ENCODE results near the gene GUCA2A.

The GUCA2A gene

DNA sequence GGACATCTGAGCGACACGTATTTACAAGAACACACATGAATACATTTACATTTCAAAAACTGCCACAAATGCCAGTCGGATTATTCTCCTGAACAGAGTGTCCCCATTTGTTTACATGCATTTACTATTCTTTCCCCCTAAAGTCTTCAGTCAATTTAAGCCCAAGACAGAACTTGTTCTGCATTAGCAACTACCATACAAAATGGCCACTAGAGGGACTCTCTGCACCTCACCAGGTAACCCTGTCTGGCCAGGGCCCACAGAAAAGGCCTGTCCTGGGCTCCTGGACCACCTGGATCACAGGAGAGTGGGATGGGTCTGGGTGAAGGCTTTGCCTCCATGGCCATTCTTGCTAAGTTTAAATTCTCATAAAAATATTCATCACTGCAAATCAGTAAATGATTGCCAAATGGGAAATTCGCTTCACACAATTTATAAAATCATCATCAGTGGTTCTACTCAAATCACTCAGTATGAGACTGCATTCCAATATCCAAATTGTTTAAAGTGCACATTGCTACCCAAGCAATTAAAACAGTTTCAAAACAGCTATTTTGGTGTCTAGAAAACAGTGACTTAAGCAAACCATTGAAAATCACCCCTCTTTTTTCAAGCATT is 12.5 kb upstream of the GUCA2A start:
- DNase-seq (ENCODE audit: low spot score): no peak

DNA sequence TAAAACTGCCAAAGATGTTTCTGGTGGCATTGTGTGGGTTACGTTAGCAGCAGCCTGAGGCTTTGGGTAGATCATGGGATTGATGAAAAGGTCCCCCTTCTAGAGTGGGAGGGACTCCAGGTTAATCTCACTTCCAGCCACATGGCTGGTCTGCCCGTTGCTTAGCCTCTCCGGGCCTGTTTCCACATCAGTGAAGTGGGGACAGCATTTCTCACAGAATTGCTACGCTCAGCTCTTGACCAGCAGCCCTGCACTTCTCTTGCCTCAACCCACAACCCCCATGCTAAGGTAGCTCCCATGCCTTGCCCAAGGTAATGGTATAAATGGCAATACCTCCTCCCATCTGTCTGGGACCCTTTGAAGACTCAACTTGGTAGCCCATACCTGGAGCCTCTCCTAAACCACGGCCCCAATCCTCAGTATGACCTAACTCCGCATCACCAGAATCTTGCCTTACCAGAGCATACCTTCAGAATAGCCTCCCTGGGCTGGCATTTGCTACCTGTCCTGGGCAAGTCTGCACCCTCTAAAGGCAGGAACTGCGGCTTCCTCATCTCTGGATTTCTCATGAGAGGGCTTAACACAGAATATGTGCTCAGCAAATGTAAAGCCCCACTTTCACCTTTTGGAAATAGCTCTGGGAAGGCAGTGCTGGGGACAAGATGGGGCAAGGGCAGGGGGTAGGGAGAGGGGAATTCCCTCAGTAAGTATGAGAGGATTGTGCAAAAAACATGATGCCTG is 10.9 kb upstream of the GUCA2A start:
- no peak for DNase-seq (ENCODE audit: low spot score)

DNA sequence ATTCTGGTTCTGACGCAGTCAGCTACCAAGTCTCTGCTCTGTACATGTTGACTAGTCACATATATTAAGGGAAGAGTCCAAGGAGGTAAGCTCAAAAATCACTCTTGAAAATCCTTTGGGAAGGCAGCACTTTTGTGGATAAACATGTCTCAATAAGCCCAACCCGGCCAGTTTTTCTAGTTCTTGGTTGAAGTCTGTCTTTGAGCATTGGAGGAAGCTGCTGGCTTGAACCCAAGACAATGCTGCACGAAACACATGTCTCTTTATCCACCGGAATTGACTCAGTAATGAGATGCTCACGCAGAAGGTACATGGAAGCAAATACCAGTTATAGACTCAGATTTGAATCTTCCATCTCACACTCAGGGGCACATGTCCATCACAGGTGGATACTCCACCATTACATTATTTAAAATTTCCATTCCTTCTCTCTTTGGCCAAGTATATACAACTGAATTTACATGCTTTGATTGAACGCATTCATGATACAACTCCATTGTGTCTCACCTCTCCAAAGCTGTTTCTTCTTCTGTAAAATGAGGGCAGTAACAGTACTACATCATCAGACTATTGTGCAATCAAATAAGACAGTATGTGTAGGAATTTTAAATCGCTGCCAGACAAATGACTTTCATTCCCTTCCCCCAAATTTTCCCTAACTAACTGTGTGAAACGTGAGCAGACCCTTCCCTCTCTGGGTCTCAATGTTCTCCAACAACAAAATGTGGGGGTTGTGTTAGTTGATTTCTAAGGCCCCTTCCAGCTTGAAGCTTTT is 9.6 kb upstream of the GUCA2A start:
- DNase-seq (ENCODE audit: low spot score): no peak

DNA sequence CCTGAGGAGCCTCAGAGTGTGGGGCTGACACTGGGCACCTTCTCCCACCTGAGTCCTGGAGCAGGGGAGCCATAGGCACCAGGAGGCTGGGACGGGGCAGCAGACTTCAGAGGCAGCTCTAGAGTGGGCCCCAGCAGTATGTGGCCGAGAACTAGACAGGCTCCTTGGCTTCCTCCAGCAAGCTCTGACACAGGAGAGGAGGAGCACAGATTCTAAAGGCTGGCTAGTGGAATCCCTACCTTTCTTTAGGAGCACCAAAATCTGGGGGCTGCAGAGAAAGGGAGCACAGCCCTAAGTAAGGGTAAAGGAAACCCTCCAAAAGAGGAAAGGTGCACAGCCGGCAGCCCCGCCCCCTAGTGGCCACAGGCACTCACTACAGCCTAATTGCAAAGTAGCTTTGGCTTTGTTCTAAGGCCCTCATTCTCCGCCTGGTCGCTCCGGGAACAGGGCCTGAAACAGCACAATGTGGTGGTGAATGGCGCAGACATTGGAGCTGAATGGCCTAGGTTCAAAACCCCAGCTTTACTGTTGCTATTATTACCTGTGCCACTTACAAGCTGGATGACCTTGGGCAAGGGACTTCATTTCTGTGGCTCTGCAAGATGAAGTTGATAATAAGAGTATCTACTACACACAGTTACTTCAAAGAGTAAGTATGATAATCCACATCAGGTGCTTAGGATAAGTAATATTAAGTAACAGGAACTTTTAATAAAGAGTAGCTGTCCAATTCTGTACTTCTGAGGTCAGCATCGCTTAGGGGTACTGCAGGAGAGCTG is 8.8 kb upstream of the GUCA2A start:
- peak; percentile 63 for DNase-seq (ENCODE audit: low spot score)

DNA sequence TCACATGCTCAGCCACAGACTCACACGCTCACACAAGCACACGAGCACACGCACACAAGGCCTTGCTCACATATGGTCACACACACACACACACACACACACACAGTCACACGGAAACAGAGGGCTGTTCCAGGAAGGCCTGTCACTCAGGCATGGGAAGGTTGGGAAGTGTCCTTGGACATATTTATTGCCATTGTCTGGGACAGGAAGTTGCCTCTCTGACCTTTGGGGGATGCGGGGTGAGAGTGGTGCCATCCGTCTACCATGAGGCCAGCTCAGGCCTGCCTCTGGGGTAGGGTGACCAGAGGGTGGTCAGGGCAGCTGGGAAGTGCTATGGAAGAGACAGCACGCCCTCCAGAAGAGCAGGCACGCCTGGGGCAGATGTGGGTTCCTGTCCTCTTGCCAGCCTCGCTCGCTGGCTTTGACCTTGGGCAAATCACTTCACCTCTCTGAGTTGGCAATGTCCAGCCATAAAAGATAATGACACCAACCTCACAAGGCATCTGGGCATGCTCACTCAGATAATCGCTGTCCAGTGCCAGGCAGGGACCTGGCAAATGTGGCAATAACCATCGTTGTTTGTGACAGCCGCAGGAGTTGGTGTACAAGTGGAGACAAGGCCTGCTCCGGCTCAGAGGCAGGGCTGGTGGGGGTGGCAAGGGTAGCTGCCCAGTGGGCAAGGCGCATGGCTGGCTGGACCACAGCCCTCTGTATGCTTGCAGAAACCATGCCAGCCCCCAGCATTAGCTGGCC is 8.0 kb upstream of the GUCA2A start:
- DNase-seq (ENCODE audit: low spot score): no peak

DNA sequence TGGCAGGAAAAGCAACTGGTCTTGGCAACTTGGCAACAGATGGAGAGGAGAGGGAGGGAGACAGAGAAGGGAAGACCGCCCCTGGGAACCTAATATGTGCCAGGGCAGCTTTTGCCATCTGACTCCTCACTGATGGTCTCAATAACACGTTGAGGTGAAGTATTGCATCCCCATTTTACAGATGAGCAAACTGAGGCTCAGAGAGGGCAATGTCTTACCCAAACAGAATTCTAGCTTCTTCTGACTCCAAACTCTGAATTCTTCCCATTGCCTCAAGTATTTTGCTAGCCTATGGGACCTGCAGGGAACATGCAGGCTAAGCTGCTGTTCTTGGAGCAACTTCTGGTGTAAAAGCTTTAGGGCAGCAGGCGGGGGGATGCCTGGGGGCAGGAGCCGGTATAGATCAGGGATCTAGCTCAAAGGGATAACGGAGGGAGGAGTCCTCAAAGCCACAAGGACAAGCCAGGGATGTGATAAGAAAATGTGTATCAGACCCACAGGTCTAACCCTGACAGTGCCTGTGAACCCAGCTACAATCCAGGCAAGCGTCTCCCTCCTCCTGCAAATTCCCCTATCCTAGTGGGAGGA is 7.2 kb upstream of the GUCA2A start:
- no peak for DNase-seq (ENCODE audit: low spot score)

DNA sequence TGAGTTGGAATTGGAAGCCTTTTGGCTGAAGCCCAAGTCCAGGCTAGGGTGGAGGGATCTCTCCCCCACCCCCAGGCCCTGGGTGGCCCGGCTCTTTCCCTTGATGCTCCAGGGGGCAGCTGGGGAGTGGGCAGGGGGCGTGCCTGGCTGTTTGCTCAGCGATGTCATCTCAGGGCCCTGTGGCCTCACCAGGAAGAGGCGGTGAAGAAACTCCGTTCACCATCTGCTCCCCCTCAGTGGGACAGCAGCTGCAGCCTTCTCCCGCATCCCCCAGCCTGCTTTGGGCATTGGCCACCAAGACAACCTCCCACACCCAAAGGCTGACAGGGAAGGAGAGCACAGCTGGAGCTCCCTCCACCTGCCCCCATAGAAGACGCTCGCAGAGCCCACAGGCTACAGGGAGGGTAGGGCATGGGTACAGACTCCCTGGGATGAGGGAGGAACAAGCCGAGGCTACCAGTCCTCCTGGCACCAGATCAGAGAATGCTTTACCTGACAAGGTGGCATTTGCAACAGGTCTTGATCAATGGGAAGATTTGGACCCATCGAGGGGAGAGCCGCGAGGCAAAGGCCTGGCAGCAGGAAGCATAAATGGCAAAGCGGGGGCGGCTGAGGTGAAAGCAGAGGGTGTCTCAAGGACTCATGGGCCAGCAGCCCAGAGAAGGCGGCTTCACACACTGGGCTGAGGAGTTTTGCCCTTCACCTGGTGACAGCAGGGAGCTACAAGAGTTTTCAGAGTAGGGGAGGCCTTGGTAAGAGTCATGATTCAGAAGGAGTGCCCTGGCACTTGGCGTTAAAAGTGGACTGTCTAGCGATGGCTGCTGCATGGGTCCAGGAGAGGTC is 6.5 kb upstream of the GUCA2A start:
- DNase-seq (ENCODE audit: low spot score): no peak

DNA sequence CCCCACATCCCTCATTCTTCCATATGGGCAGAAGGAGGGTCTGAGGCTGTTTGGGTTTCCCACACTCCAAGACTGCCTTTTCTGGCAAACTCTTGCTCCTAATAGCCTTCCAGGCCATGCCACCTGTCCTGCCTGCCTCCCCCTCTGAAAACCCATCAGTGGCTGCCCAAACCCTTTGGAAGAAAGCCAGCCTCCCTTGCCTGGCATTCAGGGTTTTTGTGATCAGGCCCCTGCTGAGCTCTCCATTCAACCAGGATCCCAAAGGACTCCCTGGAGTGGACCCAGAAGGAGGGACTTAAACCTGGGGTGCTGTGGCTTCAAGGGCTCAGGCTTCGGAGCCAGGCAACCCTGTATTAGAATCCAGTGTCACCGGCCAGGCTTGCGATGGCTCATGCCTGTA is 4.2 kb upstream of the GUCA2A start:
- no peak for DNase-seq (ENCODE audit: low spot score)

DNA sequence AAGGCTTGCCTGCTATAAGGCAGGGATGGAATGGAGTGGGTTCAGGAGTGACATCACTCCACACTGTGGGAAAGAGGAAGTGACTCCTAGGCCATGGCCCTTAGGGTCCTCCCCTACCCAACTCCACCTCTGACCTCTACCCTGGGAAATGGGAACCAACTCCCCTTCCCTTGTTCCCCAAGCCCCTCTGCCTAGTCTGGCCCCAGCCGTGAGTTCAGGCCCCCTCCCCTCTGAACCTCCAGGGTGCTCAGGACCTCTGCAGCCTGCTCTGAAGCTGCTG is 3.8 kb upstream of the GUCA2A start:
- no peak for DNase-seq (ENCODE audit: low spot score)

DNA sequence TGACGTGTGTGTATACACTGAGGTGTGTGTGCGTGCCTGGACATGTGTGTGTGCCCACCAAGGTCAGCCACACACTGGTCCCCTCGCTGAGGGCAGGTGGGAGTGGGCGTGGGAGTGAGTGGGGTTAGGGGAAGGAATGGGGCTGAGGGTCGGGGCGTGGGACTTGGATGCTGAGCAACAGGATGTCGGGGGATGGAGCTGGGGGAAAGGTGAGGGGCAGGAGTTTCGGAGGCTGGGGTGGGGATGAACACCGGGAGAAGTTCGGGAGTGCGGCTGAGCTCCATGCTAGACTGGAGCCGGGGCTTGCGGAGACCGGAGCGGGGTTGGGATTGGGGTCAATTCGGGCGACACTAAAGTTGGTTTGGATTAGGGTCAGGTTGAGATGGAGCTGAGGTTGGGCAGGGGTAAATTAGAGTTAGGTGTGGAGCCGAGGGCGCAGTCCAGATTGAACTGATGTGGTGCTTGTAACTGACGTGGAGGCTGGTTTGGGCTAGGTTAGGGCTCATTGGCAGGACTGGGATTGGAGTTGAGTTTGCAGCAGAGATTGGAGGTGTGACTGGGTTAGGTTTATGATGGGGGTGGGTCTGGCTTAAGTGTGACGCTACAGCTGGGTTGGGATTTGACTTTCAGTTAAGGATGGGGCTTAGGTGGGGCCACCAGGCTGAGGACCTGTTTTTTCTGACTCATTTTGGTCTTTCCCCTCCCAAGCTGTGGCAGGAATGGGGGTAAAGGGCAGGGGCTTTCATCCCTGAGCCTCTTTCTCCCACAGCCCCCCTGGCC is 3.3 kb upstream of the GUCA2A start:
- no peak for DNase-seq (ENCODE audit: low spot score)

DNA sequence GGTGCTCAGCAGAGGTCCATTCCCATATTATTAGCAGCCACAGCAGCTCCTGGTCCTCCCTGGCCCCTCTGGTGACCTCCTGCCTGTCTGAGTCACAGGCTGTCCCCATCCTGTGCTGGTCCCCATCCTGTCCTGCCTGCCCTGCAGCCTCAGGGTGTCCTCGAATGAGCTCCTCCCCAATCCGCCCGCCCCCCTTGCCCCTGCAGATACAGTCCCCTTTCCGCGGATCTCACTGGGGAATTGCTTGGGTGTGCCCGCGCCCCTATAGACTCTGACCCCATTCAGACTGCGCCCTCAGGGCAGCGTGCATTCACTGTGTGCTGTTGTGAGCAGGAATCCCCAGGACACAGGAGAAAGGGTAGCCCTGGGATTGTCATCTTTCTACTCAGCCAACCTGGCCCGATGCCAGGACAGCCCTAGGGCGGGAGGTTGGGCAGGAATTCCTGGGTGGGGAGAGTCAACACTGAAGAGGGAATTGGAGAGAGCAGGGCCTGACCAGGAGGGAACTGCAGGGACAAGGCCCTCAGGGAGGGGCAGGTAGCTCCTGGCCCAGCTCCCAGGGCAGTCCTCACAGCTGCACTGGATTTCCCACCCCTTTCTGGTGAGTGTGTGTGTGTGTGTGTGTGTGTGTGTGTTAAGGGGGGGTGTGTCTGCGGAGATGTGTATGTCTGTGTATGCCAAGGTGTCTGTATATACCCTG is 1.1 kb upstream of the GUCA2A start:
- peak; percentile 65 for DNase-seq (ENCODE audit: low spot score)

DNA sequence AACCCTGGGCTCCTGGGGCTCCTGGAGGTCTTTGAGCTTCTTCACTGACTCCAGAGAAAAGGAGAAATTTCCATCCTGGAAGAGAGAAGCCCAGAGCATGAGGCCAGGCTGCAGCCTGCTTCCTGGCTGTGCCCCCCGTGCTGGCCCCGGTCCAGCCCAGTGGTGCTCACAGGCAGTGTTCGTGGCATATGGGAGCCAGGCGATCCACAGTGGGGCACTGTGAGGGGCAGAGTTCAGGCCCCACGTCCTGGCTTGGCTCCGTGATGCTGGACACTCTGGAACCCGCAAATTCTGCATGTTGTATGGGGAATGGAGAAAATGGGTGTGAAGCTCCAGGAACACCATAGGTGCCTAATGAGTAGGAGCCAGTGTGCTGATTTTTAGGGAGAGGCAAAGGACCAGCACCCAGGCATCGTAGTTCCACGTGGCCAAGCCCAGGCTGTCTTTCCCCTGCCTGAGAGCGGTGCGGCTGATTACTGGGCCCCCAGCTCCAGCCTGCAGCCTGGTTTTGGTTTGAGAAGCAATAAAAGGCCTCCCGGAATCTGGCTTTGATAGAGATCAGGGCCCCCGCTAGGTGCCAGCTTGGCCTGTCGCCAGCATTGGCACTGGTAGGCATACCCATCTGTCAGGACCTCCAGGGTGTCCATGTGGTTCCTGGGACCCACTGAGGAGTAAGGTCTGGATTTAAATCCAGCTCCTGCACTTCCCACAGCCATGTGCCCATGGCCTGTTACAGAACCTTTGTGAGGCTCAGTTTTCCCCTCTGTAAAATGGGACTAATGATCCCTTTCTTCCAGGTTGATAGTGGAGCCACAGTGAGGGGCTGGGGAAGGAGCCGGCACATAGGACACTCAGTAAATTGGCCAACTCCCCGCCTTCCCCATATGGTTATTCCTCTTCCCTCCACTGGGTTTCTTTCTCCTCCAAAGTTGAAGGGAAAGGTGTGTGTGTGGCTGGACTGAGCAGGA is 725 bp downstream of the GUCA2A start:
- DNase-seq (ENCODE audit: low spot score): no peak

DNA sequence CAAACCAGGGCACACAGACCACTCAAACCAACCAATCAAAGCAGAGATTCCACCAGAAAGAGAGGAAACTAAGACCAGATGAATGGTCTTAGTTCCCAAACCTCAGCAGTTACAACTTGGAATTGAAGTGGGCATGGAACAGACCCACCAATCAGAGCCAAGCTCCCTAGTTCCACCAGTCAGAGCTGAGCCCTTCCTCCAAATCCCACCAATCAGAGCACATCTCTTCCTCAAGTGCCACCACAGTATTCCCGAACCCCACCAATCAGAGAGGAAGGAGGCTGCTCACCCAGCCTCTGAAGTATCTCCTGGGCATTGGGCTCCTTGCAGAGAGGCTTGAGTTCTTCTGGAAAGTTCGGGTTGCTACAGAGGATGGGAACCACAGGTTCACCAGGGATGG is 1.4 kb downstream of the GUCA2A start:
- no peak for DNase-seq (ENCODE audit: low spot score)

DNA sequence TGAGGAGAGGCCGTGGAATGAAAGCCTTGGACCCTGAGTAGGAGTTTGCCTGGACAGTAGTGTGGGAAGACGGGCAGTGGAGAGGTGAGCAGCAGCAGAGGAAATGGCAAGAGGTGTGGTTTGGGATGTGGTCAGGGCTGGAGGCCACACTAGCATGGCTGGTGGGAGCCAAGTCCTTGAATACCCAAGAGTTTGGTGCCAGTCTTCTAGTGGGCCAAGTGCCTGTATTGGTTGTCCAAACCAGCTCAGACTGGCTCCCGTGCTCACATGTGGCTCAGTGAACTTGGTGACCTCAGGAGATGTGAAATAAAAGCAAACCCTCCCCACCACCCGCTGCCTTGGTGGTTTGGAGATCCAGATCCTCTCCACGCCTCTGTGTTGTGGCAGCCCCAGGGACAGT is 2.4 kb downstream of the GUCA2A start:
- DNase-seq (ENCODE audit: low spot score): no peak

DNA sequence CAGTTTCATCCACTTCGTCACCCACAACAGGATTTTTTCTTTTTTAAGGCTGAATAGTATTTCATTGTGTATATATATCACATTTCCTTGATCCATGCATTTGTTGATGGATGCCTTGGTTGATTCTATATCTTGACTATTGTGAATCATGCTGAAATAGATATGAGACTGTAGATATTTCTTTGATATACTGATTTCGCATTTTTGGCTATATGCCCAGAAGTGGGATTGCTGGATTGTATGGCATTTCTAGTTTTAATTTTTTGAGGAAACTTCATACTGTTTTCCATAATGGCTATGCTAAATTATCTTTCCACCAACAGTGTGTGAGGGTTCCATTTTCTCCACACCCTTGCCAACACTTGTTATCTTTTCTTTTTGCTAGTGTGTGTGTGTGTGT is 6.4 kb downstream of the GUCA2A start:
- DNase-seq (ENCODE audit: low spot score): no peak

DNA sequence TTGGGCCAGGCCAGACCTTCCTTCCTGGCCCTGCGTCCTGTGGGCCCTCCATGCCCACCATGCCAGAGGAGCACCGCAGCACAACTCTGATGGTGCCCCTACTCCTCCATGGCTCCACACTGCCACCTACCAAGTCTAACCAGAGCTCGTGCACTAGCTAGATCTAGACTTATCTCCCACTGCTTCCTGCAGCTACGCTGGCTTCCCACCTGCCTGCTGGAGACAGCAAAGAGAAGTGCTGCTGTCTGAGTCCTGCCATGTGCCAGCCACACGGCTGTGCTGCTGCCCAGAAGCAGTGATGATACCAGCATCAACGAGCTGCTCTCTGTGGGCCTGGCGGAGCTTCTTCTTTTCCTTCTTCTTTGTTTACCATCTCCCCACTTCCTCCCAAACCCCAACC is 6.9 kb downstream of the GUCA2A start:
- DNase-seq (ENCODE audit: low spot score): no peak

DNA sequence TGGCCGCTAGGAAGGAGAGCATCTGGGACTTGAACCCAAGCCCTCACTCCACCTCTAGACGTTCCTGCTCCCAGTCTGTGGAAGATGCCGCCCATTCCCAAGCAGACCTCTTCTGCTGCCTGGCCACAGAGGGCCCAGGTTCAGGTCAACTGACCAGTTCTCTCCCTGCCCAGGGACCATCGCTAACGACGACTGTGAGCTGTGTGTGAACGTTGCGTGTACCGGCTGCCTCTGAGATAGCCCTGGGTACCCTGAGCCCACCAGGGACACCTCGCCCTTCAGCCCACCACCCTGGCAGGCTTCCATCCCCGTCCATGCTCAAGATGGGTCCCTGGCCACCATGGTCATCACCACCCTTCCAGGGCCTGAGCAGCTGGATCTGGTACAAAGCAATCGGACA is 9.2 kb downstream of the GUCA2A start:
- no peak for DNase-seq (ENCODE audit: low spot score)

DNA sequence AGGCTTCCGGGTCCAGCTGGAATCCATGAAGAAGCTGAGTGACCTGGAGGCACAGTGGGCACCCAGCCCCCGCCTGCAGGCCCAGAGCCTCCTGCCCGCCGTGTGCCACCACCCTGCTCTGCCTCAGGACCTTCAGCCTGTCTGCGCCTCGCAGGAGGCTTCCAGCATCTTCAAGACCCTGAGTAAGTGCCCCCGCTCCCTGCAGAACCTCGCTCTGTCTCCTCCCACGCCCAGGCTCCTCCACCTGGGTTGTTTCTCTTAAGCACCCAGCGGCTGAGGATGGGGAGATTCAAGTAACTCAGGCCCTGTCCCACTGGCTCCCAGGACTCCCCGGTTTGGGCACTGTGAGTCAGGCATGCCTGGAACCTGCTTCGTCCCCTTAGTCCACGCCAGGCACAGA is 9.9 kb downstream of the GUCA2A start:
- DNase-seq (ENCODE audit: low spot score): no peak

All from hepatic stellate cell (primary cell).